WERI-Rb-1 (cell line): ENCODE measurements around the gene SSNA1.

ENCODE experiments used
- DNase-seq: peaks from one replicate; pipeline ENCODE4 v3.0.0-alpha.2; 2020
- H3K27ac ChIP-seq: fragments of 250-450 bp; sonication (Bioruptor Pico); 2 replicates; pipeline ENCODE4 v1.5.1; 2020; ENCODE audit warnings: mild to moderate bottlenecking, moderate library complexity
- H3K27me3 ChIP-seq: fragments of 250-450 bp; sonication (Bioruptor Pico); 2 replicates; pipeline ENCODE4 v1.5.1; 2021; ENCODE audit warnings: mild to moderate bottlenecking, low read depth, moderate library complexity; ENCODE audit not compliant: insufficient read depth, severe bottlenecking
- H3K36me3 ChIP-seq: fragments of 250-450 bp; sonication (Bioruptor Pico); 2 replicates; pipeline ENCODE4 v1.5.1; 2020; ENCODE audit warnings: mild to moderate bottlenecking, moderate library complexity
- H3K4me3 ChIP-seq: 2 replicates; pipeline ENCODE4 v1.5.1; 2011; ENCODE audit warnings: low read depth, mild to moderate bottlenecking, control low read depth, low read length
- H3K9me3 ChIP-seq: fragments of 250-450 bp; sonication (Bioruptor Pico); 2 replicates; pipeline ENCODE4 v1.5.1; 2021; ENCODE audit warnings: mild to moderate bottlenecking, moderate library complexity; ENCODE audit not compliant: severe bottlenecking
- TF ChIP-seq, protein P1 (sequence below): IDR thresholded peaks from 2 replicates; pipeline ENCODE4 v1.5.1; 2011; ENCODE audit warnings: low read depth, mild to moderate bottlenecking, control low read depth, inconsistent platforms, low read length

Gene SSNA1

DNA sequence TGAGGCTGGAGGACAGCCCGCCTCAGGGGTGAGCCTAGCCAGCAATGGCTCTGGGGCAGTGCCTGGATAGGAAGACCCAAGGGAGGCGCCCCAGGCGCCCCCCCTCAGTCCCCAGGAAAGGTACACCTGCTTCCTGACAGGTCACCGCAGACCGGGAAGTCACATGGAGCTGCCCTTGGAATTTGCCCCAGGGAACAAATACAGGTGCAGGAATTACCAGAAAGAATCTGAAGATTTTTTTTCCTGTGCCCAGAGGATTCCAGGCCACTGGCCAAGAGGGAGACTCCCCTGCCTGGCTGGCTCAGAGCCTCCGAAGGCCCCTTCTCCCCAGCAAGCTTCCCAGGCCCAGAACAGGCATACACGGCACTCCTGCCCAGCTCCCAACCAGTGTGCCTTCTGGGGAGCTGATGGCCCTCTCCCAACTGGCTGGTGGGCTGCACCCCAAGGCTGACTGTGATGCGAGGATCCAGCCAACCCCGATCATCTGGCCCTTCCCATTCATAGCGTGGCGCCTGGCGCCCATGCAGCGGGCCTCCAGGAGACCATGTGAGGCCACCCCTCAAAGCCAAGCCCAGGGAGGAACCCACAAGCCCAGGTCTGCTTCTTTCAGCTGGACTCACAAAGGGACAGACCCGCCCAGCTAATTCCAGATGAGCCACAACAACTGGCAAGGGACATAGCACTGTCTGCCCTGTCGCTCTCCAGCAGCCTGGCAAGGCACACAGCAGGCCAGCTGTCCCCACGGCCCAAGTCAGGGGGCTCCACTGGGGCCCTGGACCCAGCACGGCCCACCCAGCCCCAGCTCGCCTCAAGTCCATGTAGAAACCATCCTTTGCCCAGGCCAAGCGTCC is 9.8 kb downstream of the SSNA1 start:
- Histone ChIP-seq H3K27me3 (no peaks in the 10 kb centered on the region), H3K9me3 (no peaks in the 10 kb centered on the region), H3K27ac (no peak overlapping the region), H3K4me3 (no peak overlapping the region), H3K36me3 (no peaks in the 10 kb centered on the region)
- no peak for DNase-seq
- TF ChIP-seq, protein P1, sequence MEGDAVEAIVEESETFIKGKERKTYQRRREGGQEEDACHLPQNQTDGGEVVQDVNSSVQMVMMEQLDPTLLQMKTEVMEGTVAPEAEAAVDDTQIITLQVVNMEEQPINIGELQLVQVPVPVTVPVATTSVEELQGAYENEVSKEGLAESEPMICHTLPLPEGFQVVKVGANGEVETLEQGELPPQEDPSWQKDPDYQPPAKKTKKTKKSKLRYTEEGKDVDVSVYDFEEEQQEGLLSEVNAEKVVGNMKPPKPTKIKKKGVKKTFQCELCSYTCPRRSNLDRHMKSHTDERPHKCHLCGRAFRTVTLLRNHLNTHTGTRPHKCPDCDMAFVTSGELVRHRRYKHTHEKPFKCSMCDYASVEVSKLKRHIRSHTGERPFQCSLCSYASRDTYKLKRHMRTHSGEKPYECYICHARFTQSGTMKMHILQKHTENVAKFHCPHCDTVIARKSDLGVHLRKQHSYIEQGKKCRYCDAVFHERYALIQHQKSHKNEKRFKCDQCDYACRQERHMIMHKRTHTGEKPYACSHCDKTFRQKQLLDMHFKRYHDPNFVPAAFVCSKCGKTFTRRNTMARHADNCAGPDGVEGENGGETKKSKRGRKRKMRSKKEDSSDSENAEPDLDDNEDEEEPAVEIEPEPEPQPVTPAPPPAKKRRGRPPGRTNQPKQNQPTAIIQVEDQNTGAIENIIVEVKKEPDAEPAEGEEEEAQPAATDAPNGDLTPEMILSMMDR = no peak

DNA sequence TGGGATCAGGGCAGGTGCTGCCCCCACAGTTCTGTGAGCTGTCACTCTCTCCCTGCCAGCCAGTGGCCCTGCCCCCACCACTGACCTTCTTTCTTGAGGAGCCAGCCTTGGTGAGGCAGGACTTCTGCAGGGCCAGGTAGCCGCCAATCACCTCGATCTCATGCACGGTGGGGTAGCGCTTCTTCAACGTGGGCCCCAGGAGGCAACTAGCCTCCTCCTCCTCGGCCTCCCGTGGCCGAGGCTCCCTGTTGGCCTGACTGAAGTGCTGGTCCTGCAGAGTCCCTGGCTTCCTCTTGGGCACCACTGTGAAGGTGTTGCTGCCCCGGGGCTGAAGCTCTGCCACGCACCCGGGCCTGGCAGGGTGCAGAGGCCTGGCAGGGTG is 10.4 kb downstream of the SSNA1 start:
- H3K9me3 ChIP-seq = no peaks in the 10 kb centered on the region
- H3K27me3 ChIP-seq = no peaks in the 10 kb centered on the region
- no peak overlapping the region for H3K4me3 ChIP-seq
- TF ChIP-seq, protein P1 = no peak
- DNase-seq = no peak
- H3K27ac ChIP-seq = no peak overlapping the region
- H3K36me3 ChIP-seq = no peaks in the 10 kb centered on the region

- Histone ChIP-seq H3K27ac (no peak overlapping the region), H3K27me3 (no peaks in the 10 kb centered on the region), H3K36me3 (no peaks in the 10 kb centered on the region), H3K4me3 (no peak overlapping the region), H3K9me3 (no peaks in the 10 kb centered on the region)
- TF ChIP-seq, protein P1 = no peak
- DNase-seq = no peak
These were observed 11.1 kb downstream of the SSNA1 start for GRCh38 chr9:137199411-137200121.

- TF ChIP-seq, protein P1 = no peak
- peak within 1 kb of the TSS; percentile 65 for H3K27ac ChIP-seq
- peak; percentile 96 for DNase-seq
- no peaks in the 10 kb centered on the region for H3K27me3 ChIP-seq
- H3K4me3 ChIP-seq = peak within 1 kb of the TSS; percentile 58
- H3K36me3 ChIP-seq = no peaks in the 10 kb centered on the region
- no peaks in the 10 kb centered on the region for H3K9me3 ChIP-seq
These were observed 12.1 kb downstream of the SSNA1 start, which contains the start of gene TPRN for GRCh38 chr9:137200311-137201204. Gene TPRN, minus strand, starts transcription at chr9:137200741. Its CDS starts 30 bp downstream, at chr9:137200711.

GRCh38 chr9:137201205-137201868 is 12.9 kb downstream of the SSNA1 start:
- Histone ChIP-seq H3K36me3 (no peaks in the 10 kb centered on the region), H3K27ac (peak overlapping the region; percentile 65), H3K4me3 (peak overlapping the region; percentile 58), H3K27me3 (no peaks in the 10 kb centered on the region), H3K9me3 (no peaks in the 10 kb centered on the region)
- TF ChIP-seq, protein P1 = no peak
- no peak for DNase-seq
